ENCODE data around the gene PPEF1. TPM values are rescaled to one million over a fixed set of nuclear protein-coding genes. Genes with fewer than 3 reads are reported as not detected.
A peak's percentile ranks its signal among the peaks of the same experiment; 100 is the strongest.

Gene PPEF1
- total RNA-seq, 1 donor from 2014 or later: 0.58 TPM

DNA sequence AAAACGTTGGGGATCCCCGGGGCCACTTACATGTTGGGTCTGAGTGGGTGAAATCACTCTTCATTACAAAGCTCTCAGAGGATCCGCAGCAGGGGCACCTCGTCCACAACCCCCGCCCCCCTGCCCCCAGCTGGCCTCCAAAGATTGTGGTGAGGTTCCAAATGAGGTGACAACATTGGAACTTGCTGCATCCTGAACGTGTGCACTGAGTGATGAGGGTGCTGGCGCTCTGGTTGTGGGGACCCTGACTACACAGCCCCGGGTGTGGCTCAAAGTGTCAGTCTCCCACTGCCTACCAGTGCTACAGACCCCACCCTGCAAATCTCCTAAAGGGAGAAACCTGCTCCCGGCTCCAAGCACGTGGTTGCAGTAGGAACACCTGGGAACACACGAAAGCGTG, 164.5 kb downstream of the PPEF1 start:
- Histone ChIP-seq H3K36me3 (no peaks in the 10 kb centered on the region), H3K4me3 (no peak overlapping the region), H3K9me3 (replicated peaks) (no peaks in the 10 kb centered on the region), H3K27ac (replicated peaks) (peak overlapping the region; percentile 82), H3K4me1 (peaks cover 22% of the 10 kb centered on the region), H3K27me3 (ENCODE audit: low read depth) (no peaks in the 10 kb centered on the region)
- intact Hi-C loops (cut with micrococcal nuclease): no loop called here
- DNase-seq: no peak
- TF ChIP-seq, protein P1, sequence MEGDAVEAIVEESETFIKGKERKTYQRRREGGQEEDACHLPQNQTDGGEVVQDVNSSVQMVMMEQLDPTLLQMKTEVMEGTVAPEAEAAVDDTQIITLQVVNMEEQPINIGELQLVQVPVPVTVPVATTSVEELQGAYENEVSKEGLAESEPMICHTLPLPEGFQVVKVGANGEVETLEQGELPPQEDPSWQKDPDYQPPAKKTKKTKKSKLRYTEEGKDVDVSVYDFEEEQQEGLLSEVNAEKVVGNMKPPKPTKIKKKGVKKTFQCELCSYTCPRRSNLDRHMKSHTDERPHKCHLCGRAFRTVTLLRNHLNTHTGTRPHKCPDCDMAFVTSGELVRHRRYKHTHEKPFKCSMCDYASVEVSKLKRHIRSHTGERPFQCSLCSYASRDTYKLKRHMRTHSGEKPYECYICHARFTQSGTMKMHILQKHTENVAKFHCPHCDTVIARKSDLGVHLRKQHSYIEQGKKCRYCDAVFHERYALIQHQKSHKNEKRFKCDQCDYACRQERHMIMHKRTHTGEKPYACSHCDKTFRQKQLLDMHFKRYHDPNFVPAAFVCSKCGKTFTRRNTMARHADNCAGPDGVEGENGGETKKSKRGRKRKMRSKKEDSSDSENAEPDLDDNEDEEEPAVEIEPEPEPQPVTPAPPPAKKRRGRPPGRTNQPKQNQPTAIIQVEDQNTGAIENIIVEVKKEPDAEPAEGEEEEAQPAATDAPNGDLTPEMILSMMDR (IDR thresholded peaks at IDR 0.05; ENCODE audit: borderline replicate concordance): no peak

DNA sequence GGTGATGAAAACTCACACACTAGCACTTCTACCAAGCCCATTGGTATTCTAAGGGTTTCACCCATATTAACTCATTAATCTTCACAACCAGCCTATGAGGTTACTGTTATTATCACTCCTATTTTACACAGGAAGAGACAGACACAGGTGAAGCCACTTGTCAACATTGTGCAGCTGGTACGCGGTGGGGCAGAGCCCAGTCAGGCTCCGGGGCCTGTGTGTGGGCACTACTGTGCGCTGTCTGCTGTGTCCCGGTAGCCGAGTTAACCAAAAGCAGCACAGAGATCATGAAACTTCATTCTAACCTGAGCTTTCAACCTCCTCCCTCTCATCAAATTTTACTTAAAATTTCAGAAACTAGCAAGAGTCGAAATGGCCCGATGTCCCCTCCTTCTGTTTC, 165.2 kb downstream of the PPEF1 start:
- no peaks in the 10 kb centered on the region for H3K36me3 ChIP-seq
- H3K27ac ChIP-seq (replicated peaks): peak overlapping the region; percentile 82
- no peak overlapping the region for H3K4me3 ChIP-seq
- no peak for DNase-seq
- H3K4me1 ChIP-seq: peaks cover 22% of the 10 kb centered on the region
- intact Hi-C loops (cut with micrococcal nuclease): no loop called here
- H3K9me3 ChIP-seq (replicated peaks): no peaks in the 10 kb centered on the region
- no peaks in the 10 kb centered on the region for H3K27me3 ChIP-seq (ENCODE audit: low read depth)
- TF ChIP-seq, protein P1 (IDR thresholded peaks at IDR 0.05; ENCODE audit: borderline replicate concordance): no peak

DNA sequence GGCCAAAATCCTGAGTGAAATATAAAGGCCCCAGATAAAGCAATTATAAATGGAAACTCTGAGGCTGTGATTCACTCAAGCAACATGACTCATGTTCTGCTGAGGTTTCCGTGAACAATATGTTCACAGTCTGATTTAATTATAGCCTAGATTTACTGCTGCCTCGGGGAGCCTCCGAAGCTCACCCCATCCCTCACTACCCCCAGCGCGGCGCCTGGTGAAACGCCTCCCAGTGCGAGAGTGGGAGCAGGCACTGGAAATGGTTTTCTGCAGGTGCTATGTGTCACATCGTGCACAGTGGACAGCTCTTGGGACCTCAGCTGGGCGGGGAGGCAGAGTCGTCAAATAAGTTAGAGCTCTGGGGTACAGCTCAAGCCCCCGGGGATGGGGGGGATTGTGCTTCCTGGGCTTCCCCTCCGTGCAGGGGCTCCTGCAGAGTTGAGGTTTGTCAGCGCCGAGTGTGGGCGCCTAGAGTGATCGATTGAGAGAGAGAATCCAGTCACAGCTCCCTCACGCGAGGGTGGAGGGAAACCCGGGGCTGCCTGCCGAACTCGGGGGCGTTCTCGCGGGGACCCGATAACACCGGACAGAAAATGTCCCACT, 165.8 kb downstream of the PPEF1 start:
- Histone ChIP-seq H3K9me3 (replicated peaks) (no peaks in the 10 kb centered on the region), H3K4me3 (peak overlapping the region; percentile 27), H3K27me3 (ENCODE audit: low read depth) (no peaks in the 10 kb centered on the region), H3K27ac (replicated peaks) (peak overlapping the region; percentile 82), H3K4me1 (peaks cover 22% of the 10 kb centered on the region), H3K36me3 (no peaks in the 10 kb centered on the region)
- no peak for DNase-seq
- intact Hi-C loops (cut with micrococcal nuclease): no loop called here
- TF ChIP-seq, protein P1 (IDR thresholded peaks at IDR 0.05; ENCODE audit: borderline replicate concordance): no peak

DNA sequence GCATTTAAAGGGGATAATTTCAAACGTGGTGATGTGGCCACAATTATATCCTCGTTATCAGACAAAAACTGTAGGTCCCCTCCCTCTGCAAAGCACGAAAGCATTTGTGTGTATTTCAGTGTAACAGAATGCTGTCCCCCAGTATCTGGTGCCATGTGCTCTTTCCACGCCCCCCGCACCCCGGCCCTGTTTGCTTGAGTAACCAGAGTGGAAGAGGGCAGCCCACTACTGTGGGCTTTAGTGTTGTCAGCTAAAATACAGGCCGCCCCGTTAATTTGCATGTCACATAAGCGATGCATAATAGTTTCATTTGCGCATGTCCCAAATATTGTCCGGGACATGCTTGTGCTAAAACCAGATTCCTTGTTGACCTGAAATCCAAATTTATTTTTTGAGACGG, 166.4 kb downstream of the PPEF1 start:
- TF ChIP-seq, protein P1 (IDR thresholded peaks at IDR 0.05; ENCODE audit: borderline replicate concordance): no peak
- Histone ChIP-seq H3K36me3 (no peaks in the 10 kb centered on the region), H3K4me3 (no peak overlapping the region), H3K9me3 (replicated peaks) (no peaks in the 10 kb centered on the region), H3K4me1 (peaks cover 22% of the 10 kb centered on the region), H3K27ac (replicated peaks) (peak overlapping the region; percentile 82), H3K27me3 (ENCODE audit: low read depth) (no peaks in the 10 kb centered on the region)
- intact Hi-C loops (cut with micrococcal nuclease): no loop called here
- no peak for DNase-seq

DNA sequence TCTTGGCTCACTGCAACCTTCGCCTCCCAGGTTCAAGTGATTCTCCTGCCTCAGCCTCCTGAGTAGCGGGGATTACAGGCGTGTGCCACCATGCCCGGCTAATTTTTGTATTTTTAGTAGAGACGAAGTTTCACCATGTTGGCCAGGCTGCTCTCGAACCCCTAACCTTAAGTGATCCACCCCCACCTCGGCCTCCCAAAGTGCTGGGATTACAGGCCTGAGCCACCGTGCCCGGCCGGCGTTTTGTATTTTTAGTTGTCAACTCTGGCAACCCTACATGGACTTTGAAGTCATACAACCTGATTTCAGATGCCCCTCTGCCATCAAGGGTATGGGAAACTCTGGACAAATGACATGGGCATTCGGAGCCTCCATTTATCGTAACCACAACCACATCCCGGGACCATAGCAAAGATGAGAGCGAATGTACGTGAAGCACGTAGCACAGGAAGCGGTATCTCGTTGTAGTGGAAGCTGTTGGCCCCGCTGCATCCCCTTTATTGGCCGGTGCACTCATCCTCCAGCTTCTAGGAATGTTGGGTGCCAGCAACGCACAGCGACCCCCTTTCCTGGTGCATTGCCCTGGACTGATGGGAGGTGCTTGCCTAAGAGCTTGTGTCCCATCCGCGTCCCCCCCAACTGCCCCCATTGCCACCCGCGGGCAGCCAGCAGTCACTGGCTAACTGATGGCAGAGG, 167.3 kb downstream of the PPEF1 start:
- intact Hi-C loops (cut with micrococcal nuclease): no loop called here

More for the DNA sequence above, 167.3 kb downstream of the PPEF1 start:
- Histone ChIP-seq H3K9me3 (replicated peaks) (no peaks in the 10 kb centered on the region), H3K4me3 (no peak overlapping the region), H3K27ac (replicated peaks) (no peak overlapping the region), H3K4me1 (peaks cover 22% of the 10 kb centered on the region), H3K27me3 (ENCODE audit: low read depth) (no peaks in the 10 kb centered on the region), H3K36me3 (no peaks in the 10 kb centered on the region)
- DNase-seq: no peak
- TF ChIP-seq, protein P1 (IDR thresholded peaks at IDR 0.05; ENCODE audit: borderline replicate concordance): no peak
